ENCODE results near the gene OCA2.

- TF ChIP-seq CTCF (IDR thresholded peaks at IDR 0.05; ENCODE audit: low read length) (no peak), EZH2 (IDR thresholded peaks at IDR 0.05; ENCODE audit: borderline replicate concordance, low read length) (no peak)
These were observed 4.7 kb upstream of the OCA2 start for GRCh38 chr15:28103831-28104230.
